ENCODE measurements around the gene ZNF296. TPM values are rescaled to one million over a fixed set of nuclear protein-coding genes. Genes with fewer than 3 reads are reported as not detected.

Gene ZNF296
- total RNA-seq, 1 experiment from 2014 or later = not detected

- Histone ChIP-seq H3K36me3 (peaks cover 35% of the 10 kb centered on the region), H3K4me1 (replicated peaks) (no peaks in the 10 kb centered on the region), H3K27ac (no peak overlapping the region), H3K27me3 (replicated peaks) (no peaks in the 10 kb centered on the region), H3K4me3 (no peak overlapping the region), H3K9me3 (replicated peaks) (no peaks in the 10 kb centered on the region)
- DNase-seq (ENCODE audit: low read depth in 1 of 2, low spot score in 2 of 2) = no peak
Observed at GRCh38 chr19:45025264-45025663, 51.0 kb downstream of the ZNF296 start.

GRCh38 chr19:45023048-45023447 is 53.2 kb downstream of the ZNF296 start:
- no peaks in the 10 kb centered on the region for H3K9me3 ChIP-seq (replicated peaks)

GRCh38 chr19:45021971-45022370 is 54.3 kb downstream of the ZNF296 start:
- no peaks in the 10 kb centered on the region for H3K9me3 ChIP-seq (replicated peaks)
- no peaks in the 10 kb centered on the region for H3K4me1 ChIP-seq (replicated peaks)
- no peak overlapping the region for H3K27ac ChIP-seq
- H3K27me3 ChIP-seq (replicated peaks) = no peaks in the 10 kb centered on the region
- DNase-seq (ENCODE audit: low read depth in 1 of 2, low spot score in 2 of 2) = no peak
- H3K4me3 ChIP-seq = no peak overlapping the region
- H3K36me3 ChIP-seq = peaks cover 33% of the 10 kb centered on the region

More at GRCh38 chr19:45023048-45023447, 53.2 kb downstream of the ZNF296 start:
- no peak overlapping the region for H3K4me3 ChIP-seq
- H3K36me3 ChIP-seq = peaks cover 28% of the 10 kb centered on the region
- no peak overlapping the region for H3K27ac ChIP-seq
- no peak for DNase-seq (ENCODE audit: low read depth in 1 of 2, low spot score in 2 of 2)
- no peaks in the 10 kb centered on the region for H3K4me1 ChIP-seq (replicated peaks)
- no peaks in the 10 kb centered on the region for H3K27me3 ChIP-seq (replicated peaks)

Other genes starting within 250 kb of the ZNF296 start
- gene NECTIN2, start 230.2 kb downstream of the ZNF296 start, total RNA-seq (2014; rRNA removed; shearing (Covaris generic)) = 246 and 273 TPM in 2 replicates
- 193 and 222 TPM in 2 replicates for gene TOMM40, start 185.2 kb downstream of the ZNF296 start, total RNA-seq (2014; rRNA removed; shearing (Covaris generic))
- gene APOE, start 170.7 kb downstream of the ZNF296 start, total RNA-seq (2014; rRNA removed; shearing (Covaris generic)) = 1.7 TPM in 2 replicates
- gene APOC1, start 161.9 kb downstream of the ZNF296 start, total RNA-seq (2014; rRNA removed; shearing (Covaris generic)) = not detected in 2 replicates
- gene APOC4, start 134.2 kb downstream of the ZNF296 start, total RNA-seq (2014; rRNA removed; shearing (Covaris generic)) = not detected in 2 replicates
- gene APOC2, start 130.4 kb downstream of the ZNF296 start, total RNA-seq (2014; rRNA removed; shearing (Covaris generic)) = not detected in 2 replicates
- gene CLPTM1, start 121.1 kb downstream of the ZNF296 start, total RNA-seq (2014; rRNA removed; shearing (Covaris generic)) = 29.1 and 44.9 TPM in 2 replicates
- gene RELB, start 75.0 kb downstream of the ZNF296 start, total RNA-seq (2014; rRNA removed; shearing (Covaris generic)) = 5.8 and 12.6 TPM in 2 replicates
- 14.4 and 51.8 TPM in 2 replicates for gene CLASRP, start 37.4 kb downstream of the ZNF296 start, total RNA-seq (2014; rRNA removed; shearing (Covaris generic))
- 42.0 and 46.9 TPM in 2 replicates for gene GEMIN7, start 2.8 kb upstream of the ZNF296 start, total RNA-seq (2014; rRNA removed; shearing (Covaris generic))
- 34.6 and 38.4 TPM in 2 replicates for gene PPP1R37, start 16.7 kb upstream of the ZNF296 start, total RNA-seq (2014; rRNA removed; shearing (Covaris generic))
- gene NKPD1, start 84.5 kb upstream of the ZNF296 start, total RNA-seq (2014; rRNA removed; shearing (Covaris generic)) = not detected in 2 replicates
- 13.3 and 19.9 TPM in 2 replicates for gene TRAPPC6A, start 101.8 kb upstream of the ZNF296 start, total RNA-seq (2014; rRNA removed; shearing (Covaris generic))
- gene BLOC1S3, start 102.3 kb upstream of the ZNF296 start, total RNA-seq (2014; rRNA removed; shearing (Covaris generic)) = 2.9 and 10.6 TPM in 2 replicates
- gene EXOC3L2, start 168.9 kb upstream of the ZNF296 start, total RNA-seq (2014; rRNA removed; shearing (Covaris generic)) = 0.05 TPM in 1 of 2 replicates, not detected in the other
- 11.3 and 15.6 TPM in 2 replicates for gene MARK4, start 174.8 kb upstream of the ZNF296 start, total RNA-seq (2014; rRNA removed; shearing (Covaris generic))
- not detected in 2 replicates for gene CKM, start 246.4 kb upstream of the ZNF296 start, total RNA-seq (2014; rRNA removed; shearing (Covaris generic))